GM12878 (cell line): ENCODE data around the gene LRSAM1. TPM values are rescaled to one million over a fixed set of nuclear protein-coding genes. Genes with fewer than 3 reads are reported as not detected.

Experiments
- ATAC-seq: fragments of 200-7000 bp; cut with Tn5 transposase; 3 replicates; pipeline ENCODE4 v1.9.1; 2020; ENCODE audit warnings: mild to moderate bottlenecking, moderate library complexity
- Bru-seq: library from RNA; stranded (reverse); fragments of 400-500 nt; gene quantifications from one replicate; lab custom pipeline; 2021; lab: Mats Ljungman, UMichigan
- BruChase-seq, 2 experiments: library from RNA; stranded (reverse); fragments of 400-500 nt; gene quantifications; one replicate each; lab custom pipeline; 2021; lab: Mats Ljungman, UMichigan
- BruUV-seq: library from RNA; stranded (reverse); fragments of 400-500 nt; replicated peaks from 2 replicates; lab custom pipeline; 2021; lab: Mats Ljungman, UMichigan
- CTCF ChIA-PET: fragments of 300-600 bp; sonication (Branson Sonifier 250); formaldehyde crosslinking; extraction: SDS; loops from one replicate; lab custom pipeline; 2021; ENCODE audit warnings: inconsistent platforms; lab: Yijun Ruan, JAX
- POLR2A ChIA-PET: fragments of 350-600 bp; formaldehyde crosslinking; extraction: SDS; loops from one replicate; lab custom pipeline; 2021; ENCODE audit warnings: inconsistent platforms; lab: Charles Lee
- RAD21 ChIA-PET: fragments of 300-600 bp; sonication (Branson Sonifier 250); formaldehyde crosslinking; loops from one replicate; lab custom pipeline; 2023; ENCODE audit warnings: antibody characterized with exemption; ENCODE audit not compliant: unreplicated experiment; lab: Charles Lee
- SMC1A ChIA-PET: fragments of 300-600 bp; sonication (Branson Sonifier 250); formaldehyde crosslinking; loops from one replicate; lab custom pipeline; 2023; ENCODE audit not compliant: unreplicated experiment, uncharacterized antibody; lab: Charles Lee
- DNase-seq: peaks from one replicate; pipeline ENCODE4 v3.0.0-alpha.2; 2011; ENCODE audit warnings: low read depth, low spot score
- FAIRE-seq: peaks from 3 replicates; lab custom pipeline; 2011; peaks lifted over from hg19 to GRCh38; lab: Jason Lieb, UNC
- H2AFZ ChIP-seq: 2 replicates; pipeline ENCODE4 v1.6.0; 2011; ENCODE audit warnings: low read depth, low read length, control low read depth; ENCODE audit not compliant: control insufficient read depth
- H3K27ac ChIP-seq: 2 replicates; pipeline ENCODE4 v1.5.1; 2011; ENCODE audit warnings: control low read depth; ENCODE audit not compliant: control insufficient read depth, insufficient read depth
- H3K27me3 ChIP-seq, 2 experiments: replicated peaks in 1 of 2; 2 replicates each; pipeline versions ENCODE4 v1.6.0 to v1.6.1; 2011; ENCODE audit warnings: low read length in 1 of 2; ENCODE audit not compliant: control insufficient read depth in 2 of 2, insufficient read depth in 2 of 2
- H3K36me3 ChIP-seq, 2 experiments: 2 replicates each; pipeline ENCODE4 v1.5.1; 2011; ENCODE audit warnings: low read length in 1 of 2; ENCODE audit not compliant: control insufficient read depth in 2 of 2, insufficient read depth in 2 of 2
- H3K4me1 ChIP-seq: 2 replicates; pipeline ENCODE4 v1.6.1; 2011; ENCODE audit warnings: mild to moderate bottlenecking, low read length, moderate library complexity, mixed read lengths; ENCODE audit not compliant: control insufficient read depth, insufficient read depth
- H3K4me2 ChIP-seq: 2 replicates; pipeline ENCODE4 v1.6.0; 2011; ENCODE audit warnings: control low read depth; ENCODE audit not compliant: control insufficient read depth, insufficient read depth
- H3K4me3 ChIP-seq: fragments of 200-600 bp; sonication (generic); 2 replicates; pipeline ENCODE4 v1.5.1; 2016
- H3K79me2 ChIP-seq: 2 replicates; pipeline ENCODE4 v1.6.0; 2011; ENCODE audit warnings: low read length; ENCODE audit not compliant: control insufficient read depth, insufficient read depth
- H3K9ac ChIP-seq: 2 replicates; pipeline ENCODE4 v1.8.0; 2011; ENCODE audit warnings: low read length, control low read depth, mixed read lengths; ENCODE audit not compliant: control insufficient read depth, insufficient read depth
- H3K9me3 ChIP-seq: replicated peaks from 3 replicates; pipeline ENCODE4 v1.5.1; 2011; ENCODE audit warnings: mild to moderate bottlenecking, low read length; ENCODE audit not compliant: control insufficient read depth, insufficient read depth
- H4K20me1 ChIP-seq: 2 replicates; pipeline ENCODE4 v1.6.0; 2011; ENCODE audit not compliant: control insufficient read depth, insufficient read depth
- CREM ChIP-seq: IDR thresholded peaks from 2 replicates; pipeline ENCODE4 v1.6.1; 2014; ENCODE audit warnings: antibody characterized with exemption, low read depth
- ETV6 ChIP-seq, 2 experiments: fragments of 450-650 bp in 1 of 2; IDR thresholded peaks in 1 of 2; conservative IDR thresholded peaks in 1 of 2; 2 replicates each; pipeline ENCODE4 v1.6.1; 2014; ENCODE audit warnings: antibody characterized with exemption in 1 of 2, borderline replicate concordance in 1 of 2, low read depth in 1 of 2, mild to moderate bottlenecking in 1 of 2, moderate library complexity in 1 of 2
- EZH2 ChIP-seq: IDR thresholded peaks from 2 replicates; pipeline ENCODE4 v1.6.1; 2012; ENCODE audit warnings: low read depth, mild to moderate bottlenecking, control low read depth, inconsistent platforms, low read length, borderline replicate concordance; ENCODE audit not compliant: control insufficient read depth
- HCFC1 ChIP-seq: fragments of 150-350 bp; IDR thresholded peaks from 2 replicates; pipeline ENCODE4 v1.6.1; 2014; ENCODE audit warnings: low read length
- IRF4 ChIP-seq: IDR thresholded peaks from 2 replicates; pipeline ENCODE4 v1.6.1; 2011; ENCODE audit warnings: low read depth, low read length
- JUND ChIP-seq: IDR thresholded peaks from 2 replicates; pipeline ENCODE4 v1.6.1; 2012; ENCODE audit warnings: low read depth, mild to moderate bottlenecking, low read length, improper control_type of control experiment, moderate library complexity
- KDM1A ChIP-seq: fragments of 200-600 bp; sonication (generic); IDR thresholded peaks from 2 replicates; pipeline ENCODE4 v1.6.1; 2016; ENCODE audit warnings: borderline replicate concordance
- PAX8 ChIP-seq: fragments of 450-650 bp; IDR thresholded peaks from 2 replicates; pipeline ENCODE4 v1.6.1; 2017; ENCODE audit warnings: mild to moderate bottlenecking, moderate library complexity
- SPI1 ChIP-seq: IDR thresholded peaks from 2 replicates; pipeline ENCODE4 v1.6.1; 2011; ENCODE audit warnings: low read depth, mild to moderate bottlenecking, low read length, moderate library complexity, borderline replicate concordance; ENCODE audit not compliant: insufficient read depth
- WRNIP1 ChIP-seq: IDR thresholded peaks from 2 replicates; pipeline ENCODE4 v1.6.1; 2011; ENCODE audit warnings: low read depth, low read length, improper control_type of control experiment, borderline replicate concordance
- WGBS: methylation state at CpG from one replicate; pipeline ENCODE4 v1.1.6; 2016; ENCODE audit warnings: low lambda C conversion rate; ENCODE audit not compliant: insufficient replicate concordance, insufficient coverage; ENCODE audit errors: missing lambda C conversion rate; 5-methylcytosine and 5-hydroxymethylcytosine counted together
- in situ Hi-C: fragments of 300-500 bp; cut with MboI; formaldehyde crosslinking; loops from 9 replicates; pipeline ENCODE4 v1.14.3; 2018; ENCODE audit warnings: mixed read lengths
- intact Hi-C: fragments of 100-400 bp; cut with micrococcal nuclease; formaldehyde crosslinking; loops from one replicate; pipeline ENCODE4 v1.14.2; 2022; ENCODE audit not compliant: unreplicated experiment
- long read RNA-seq, 2 experiments: library from polyadenylated mRNA; unstranded; transcript quantifications; one replicate each; pipeline ENCODE4 v2.0.0, GENCODE V29; 2019 to 2020
- polyA minus RNA-seq, 3 experiments: library from RNA; depleted of rRNA, polyadenylated mRNA; stranded (reverse); fragments of >200 nt; gene quantifications; 2 replicates each; pipeline ENCODE4 v1.2.3, GENCODE V29; 2011
- polyA plus RNA-seq, 11 experiments: library from polyadenylated mRNA; depleted of rRNA in 4 of 11; unstranded in 6 of 11; stranded (reverse) in 5 of 11; fragments of >200 nt; fragmentation: Nextera tagmentation in 4 of 11; fragmentation: Illumina TruSeq in 1 of 11; extraction: Ambion mirVana in 4 of 11; extraction: Trizol in 1 of 11; gene quantifications; 1 replicate in 1 of 11; 2 replicates in 10 of 11; pipeline versions ENCODE4 v1.2.1 to v1.2.3, GENCODE V29; 2011 to 2016; ENCODE audit warnings: inconsistent platforms in 2 of 11, missing spikeins in 2 of 11, low read depth in 1 of 11
- total RNA-seq, 4 experiments: library from RNA; depleted of rRNA in 3 of 4; stranded (reverse); fragments of >200 nt in 3 of 4; fragmentation: Illumina TruSeq in 1 of 4; extraction: Trizol in 1 of 4; gene quantifications; 2 replicates each; pipeline versions ENCODE4 v1.2.1 to v1.2.3, GENCODE V29; 2013 to 2021
- TF ChIP-seq, protein P1 (sequence below): IDR thresholded peaks from 2 replicates; pipeline ENCODE4 v1.6.1; 2012; ENCODE audit warnings: low read depth, low read length, improper control_type of control experiment
- TF ChIP-seq, protein P2 (sequence below): IDR thresholded peaks from 2 replicates; pipeline ENCODE4 v1.6.1; 2012; ENCODE audit warnings: low read depth, low read length, improper control_type of control experiment

Gene LRSAM1
- 60.8 and 70.8 TPM in 2 replicates for total RNA-seq (2013; cell fraction: nucleolus; rRNA removed)
- total RNA-seq (2014; rRNA removed): 13.1 and 13.7 TPM in 2 replicates
- total RNA-seq (2014; rRNA removed; fragmentation: Illumina TruSeq; extraction: Trizol): 5.8 and 5.9 TPM in 2 replicates
- 18.9 and 20.4 TPM in 2 replicates for total RNA-seq (2021)
- 6.8 TPM for polyA plus RNA-seq (2011; ENCODE audit: low read depth)
- 7.5 and 9.7 TPM in 2 replicates for polyA plus RNA-seq (2011; rRNA removed)
- polyA plus RNA-seq (2011; cell fraction: cytosol; rRNA removed): 8.2 and 10.8 TPM in 2 replicates
- 44.3 and 44.5 TPM in 2 replicates for polyA plus RNA-seq (2011; cell fraction: nucleus; rRNA removed)
- polyA plus RNA-seq (2012): 12.3 and 17.2 TPM in 2 replicates
- polyA plus RNA-seq (2014; fragmentation: Illumina TruSeq; extraction: Trizol): 4.5 and 6.9 TPM in 2 replicates
- polyA plus RNA-seq (2014; fragmentation: Nextera tagmentation; extraction: Ambion mirVana): under 1 TPM; 0.14 to 0.53 TPM
- 14.3 and 14.8 TPM in 2 replicates for polyA plus RNA-seq (2014; rRNA removed)
- 10 to 100 TPM; 18.4 to 23.4 TPM for polyA plus RNA-seq (2016; fragmentation: Nextera tagmentation; extraction: Ambion mirVana)
- polyA minus RNA-seq (2011; rRNA and poly(A)+ RNA removed): 7.3 and 16.4 TPM in 2 replicates
- 3.2 and 6.8 TPM in 2 replicates for polyA minus RNA-seq (2011; cell fraction: cytosol; rRNA and poly(A)+ RNA removed)
- 22.5 and 27.0 TPM in 2 replicates for polyA minus RNA-seq (2011; cell fraction: nucleus; rRNA and poly(A)+ RNA removed)
- percentile 67 among the genes with signal in this experiment for Bru-seq, nascent RNA
- percentile 76 among the genes with signal in this experiment for BruChase-seq, experiment 1, labeled RNA remaining after a 6-hour chase
- BruChase-seq, experiment 2, labeled RNA remaining after a 2-hour chase: percentile 70 among the genes with signal in this experiment
- long read RNA-seq, experiment 1, partial matches to known transcripts: 3 of 7 reads
- long read RNA-seq, experiment 1, other reads (novel, unspliced or antisense): 1 of 7 reads
- long read RNA-seq, experiment 2, partial matches to known transcripts: 17 of 19 reads
- long read RNA-seq, experiment 2, other reads (novel, unspliced or antisense): 2 of 19 reads

DNA sequence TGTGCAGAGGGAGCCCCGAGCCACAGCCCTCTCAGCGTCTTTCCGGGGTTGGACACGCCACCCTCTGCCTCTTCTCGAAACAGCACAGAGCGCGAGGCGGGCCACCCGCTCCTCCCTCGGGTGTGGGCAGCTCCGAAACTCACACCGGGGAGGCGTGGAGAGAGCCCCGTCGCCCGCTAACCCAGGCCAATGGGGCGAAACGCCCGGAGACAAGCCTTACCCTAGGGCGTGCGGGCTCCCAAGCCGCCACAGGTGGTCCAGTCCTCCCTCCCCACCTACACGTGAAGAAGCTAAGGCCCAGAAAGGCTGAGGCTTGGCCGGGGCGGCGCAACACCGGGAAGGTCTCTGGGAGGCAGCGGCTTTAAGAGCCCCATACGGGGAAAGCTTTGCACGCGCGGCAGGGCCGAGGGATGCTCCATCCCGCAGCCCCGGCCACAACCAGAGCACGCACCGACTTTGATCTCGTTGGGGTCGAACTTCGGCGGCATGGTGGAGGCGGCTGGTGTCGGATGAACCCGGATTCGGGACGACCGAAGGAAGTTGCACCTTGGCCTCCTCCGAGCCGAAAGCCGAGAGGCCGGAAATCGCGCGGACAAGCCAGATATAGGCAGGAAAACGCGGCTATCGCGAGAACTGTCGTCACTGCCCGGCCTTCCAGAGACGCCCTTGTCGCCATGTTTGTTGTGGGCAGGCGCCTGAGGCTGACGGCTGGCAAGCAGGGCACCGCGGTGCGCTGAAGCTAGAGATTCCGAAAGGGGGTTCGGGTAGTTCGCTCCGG lies at the start of gene LRSAM1, which contains the start of gene RPL12:
TSS of gene LRSAM1 (plus strand) at position 681 of the 778 bp plus-strand sequence. CDS start 3,018 bp downstream, outside the sequence.
TSS of gene RPL12 (minus strand) at position 577 of the 778 bp plus-strand sequence. CDS start at position 488, 89 bp downstream.
- Histone ChIP-seq H3K4me2 (peak within 1 kb of the TSS; percentile 39), H4K20me1 (peaks cover 11% of the 10 kb centered on the region), H3K27me3 (no peaks in the 10 kb centered on the region), H2AFZ (peak within 1 kb of the TSS; percentile 92), H3K4me1 (peaks cover 6% of the 10 kb centered on the region; the same call in 1 of the 2 replicates), H3K9ac (peak within 1 kb of the TSS; percentile 95), H3K79me2 (peaks cover 49% of the 10 kb centered on the region), H3K9me3 (no peaks in the 10 kb centered on the region; the same call in 2 of the 3 replicates), H3K4me3 (peak within 1 kb of the TSS; percentile 93), H3K36me3 (peaks cover 15 to 37% of the 10 kb centered on the region in 2 experiments), H3K27ac (peak within 1 kb of the TSS; percentile 94)
- WGBS: under 1% methylated on average over 71 of the region's 71 CpGs
- RAD21 ChIA-PET: interaction anchor here (0.8 to 2.2 kb wide), 4 partner anchors 52 to 509 kb away, joined by 3 to 9 read pairs (median 4); partner anchors contain the start of gene SLC2A8
- DNase-seq (peak; percentile 79), ATAC-seq (peak; percentile 74), FAIRE-seq (peak; percentile 75)
- intact Hi-C loops: loop anchor here (10.0 kb wide), 1 partner anchor 236 kb away; no protein-coding TSS in a partner anchor
- POLR2A ChIA-PET: interaction anchor here (0.8 to 3.7 kb wide), 4 partner anchors 17 to 54 kb away, joined by 3 to 26 read pairs (median 12); partner anchors contain the start of genes SLC2A8 and ZNF79
- CTCF ChIA-PET: interaction anchor here (1.0 to 2.2 kb wide), 5 partner anchors 11 to 510 kb away, joined by 3 to 7 read pairs (median 4); partner anchors contain the start of gene ZNF79
- no TSS peak for BruUV-seq
- in situ Hi-C loops: no loop called here
- SMC1A ChIA-PET: interaction anchor here (0.9 to 1.6 kb wide), 5 partner anchors 27 to 54 kb away, joined by 3 to 7 read pairs (median 4); partner anchors contain the start of genes SLC2A8 and ZNF79
- TF ChIP-seq WRNIP1 (peak; percentile 92; the same call in 1 of the 2 replicates), IRF4 (peak; percentile 72), ETV6 (conservative IDR thresholded peaks at IDR 0.05 in 1 of 2, IDR thresholded peaks at IDR 0.05 in 1 of 2; ENCODE audit: borderline replicate concordance in 1 of 2, low read depth in 1 of 2) (no peak), EZH2 (no peak), SPI1 (no peak), JUND (no peak), HCFC1 (peak; percentile 97), KDM1A (no peak), PAX8 (no peak), CREM (peak; percentile 98)
- TF ChIP-seq, protein P1, sequence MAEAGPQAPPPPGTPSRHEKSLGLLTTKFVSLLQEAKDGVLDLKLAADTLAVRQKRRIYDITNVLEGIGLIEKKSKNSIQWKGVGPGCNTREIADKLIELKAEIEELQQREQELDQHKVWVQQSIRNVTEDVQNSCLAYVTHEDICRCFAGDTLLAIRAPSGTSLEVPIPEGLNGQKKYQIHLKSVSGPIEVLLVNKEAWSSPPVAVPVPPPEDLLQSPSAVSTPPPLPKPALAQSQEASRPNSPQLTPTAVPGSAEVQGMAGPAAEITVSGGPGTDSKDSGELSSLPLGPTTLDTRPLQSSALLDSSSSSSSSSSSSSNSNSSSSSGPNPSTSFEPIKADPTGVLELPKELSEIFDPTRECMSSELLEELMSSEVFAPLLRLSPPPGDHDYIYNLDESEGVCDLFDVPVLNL: no peak
- TF ChIP-seq, protein P2, sequence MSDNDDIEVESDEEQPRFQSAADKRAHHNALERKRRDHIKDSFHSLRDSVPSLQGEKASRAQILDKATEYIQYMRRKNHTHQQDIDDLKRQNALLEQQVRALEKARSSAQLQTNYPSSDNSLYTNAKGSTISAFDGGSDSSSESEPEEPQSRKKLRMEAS: peak; percentile 82
